ENCODE data around the gene ROPN1L.
"Not testable (repeated sequence)": the region's sequence is repeated elsewhere in the genome, so short reads cannot be mapped to it uniquely, and the experiment has no call there.

Gene ROPN1L

GRCh38 chr5:10505517-10506095 is 63.9 kb downstream of the ROPN1L start:
- no peak overlapping the region for H3K4me3 Mint-ChIP-seq
- ATAC-seq (replicated peaks; ENCODE audit: extremely low read depth, poor library complexity, severe bottlenecking) (peak; percentile 56), DNase-seq (ENCODE audit: low spot score in 2 of 2) (no peak)
- no peak overlapping the region for H3K27ac Mint-ChIP-seq (ENCODE audit: low read depth)
- H3K36me3 Mint-ChIP-seq (ENCODE audit: insufficient read depth), result peaks cover 1% of the 10 kb centered on the region
- peaks cover 20% of the 10 kb centered on the region for H3K27me3 Mint-ChIP-seq
- no peaks in the 10 kb centered on the region for H3K9me3 Mint-ChIP-seq
- no peaks in the 10 kb centered on the region for H3K4me1 Mint-ChIP-seq

GRCh38 chr5:10506535-10506934 is 64.9 kb downstream of the ROPN1L start:
- ATAC-seq (replicated peaks; ENCODE audit: extremely low read depth, poor library complexity, severe bottlenecking) (no peak), DNase-seq (ENCODE audit: low spot score in 2 of 2) (no peak)
- H3K9me3 Mint-ChIP-seq, result no peaks in the 10 kb centered on the region
- peaks cover 1% of the 10 kb centered on the region for H3K36me3 Mint-ChIP-seq (ENCODE audit: insufficient read depth)
- no peak overlapping the region for H3K4me3 Mint-ChIP-seq
- H3K4me1 Mint-ChIP-seq, result no peaks in the 10 kb centered on the region
- H3K27ac Mint-ChIP-seq (ENCODE audit: low read depth), result no peak overlapping the region
- H3K27me3 Mint-ChIP-seq, result peaks cover 21% of the 10 kb centered on the region

- peaks cover 32% of the 10 kb centered on the region for H3K27me3 Mint-ChIP-seq
- no peaks in the 10 kb centered on the region for H3K9me3 Mint-ChIP-seq
- no peaks in the 10 kb centered on the region for H3K4me1 Mint-ChIP-seq
- H3K36me3 Mint-ChIP-seq (ENCODE audit: insufficient read depth), result peaks cover 1% of the 10 kb centered on the region
- no peak overlapping the region for H3K4me3 Mint-ChIP-seq
- H3K27ac Mint-ChIP-seq (ENCODE audit: low read depth), result no peak overlapping the region
- DNase-seq (ENCODE audit: low spot score in 2 of 2) (no peak), ATAC-seq (replicated peaks; ENCODE audit: extremely low read depth, poor library complexity, severe bottlenecking) (no peak)
Measured at GRCh38 chr5:10507575-10508096, 66.0 kb downstream of the ROPN1L start.

GRCh38 chr5:10509575-10509974 is 67.9 kb downstream of the ROPN1L start:
- H3K4me3 Mint-ChIP-seq, result no peak overlapping the region
- no peaks in the 10 kb centered on the region for H3K4me1 Mint-ChIP-seq
- peaks cover 43% of the 10 kb centered on the region for H3K27me3 Mint-ChIP-seq
- no peaks in the 10 kb centered on the region for H3K9me3 Mint-ChIP-seq
- ATAC-seq (replicated peaks; ENCODE audit: extremely low read depth, poor library complexity, severe bottlenecking) (no peak), DNase-seq (ENCODE audit: low spot score in 2 of 2) (no peak)
- no peak overlapping the region for H3K27ac Mint-ChIP-seq (ENCODE audit: low read depth)
- H3K36me3 Mint-ChIP-seq (ENCODE audit: insufficient read depth), result peaks cover 1% of the 10 kb centered on the region

- Mint-ChIP-seq H3K27ac (ENCODE audit: low read depth) (no peak overlapping the region), H3K4me1 (no peaks in the 10 kb centered on the region), H3K27me3 (peaks cover 43% of the 10 kb centered on the region), H3K4me3 (no peak overlapping the region), H3K36me3 (ENCODE audit: insufficient read depth) (no peaks in the 10 kb centered on the region), H3K9me3 (no peaks in the 10 kb centered on the region)
- ATAC-seq (replicated peaks; ENCODE audit: extremely low read depth, poor library complexity, severe bottlenecking), result no peak
- no peak for DNase-seq (ENCODE audit: low spot score in 2 of 2)
Measured at GRCh38 chr5:10511741-10512640, 70.3 kb downstream of the ROPN1L start.

GRCh38 chr5:10513501-10514442 is 72.1 kb downstream of the ROPN1L start:
- H3K4me1 Mint-ChIP-seq, result no peaks in the 10 kb centered on the region
- no peak overlapping the region for H3K4me3 Mint-ChIP-seq
- no peak for ATAC-seq (replicated peaks; ENCODE audit: extremely low read depth, poor library complexity, severe bottlenecking)

GRCh38 chr5:10514572-10514971 is 72.9 kb downstream of the ROPN1L start:
- H3K36me3 Mint-ChIP-seq (ENCODE audit: insufficient read depth); H3K27ac Mint-ChIP-seq (ENCODE audit: low read depth); ATAC-seq (replicated peaks; ENCODE audit: extremely low read depth, poor library complexity, severe bottlenecking); DNase-seq (ENCODE audit: low spot score in 2 of 2); H3K4me3 Mint-ChIP-seq; H3K9me3 Mint-ChIP-seq; H3K4me1 Mint-ChIP-seq: not testable (repeated sequence)
- H3K27me3 Mint-ChIP-seq, result peaks cover 33% of the 10 kb centered on the region

More at GRCh38 chr5:10513501-10514442, 72.1 kb downstream of the ROPN1L start:
- H3K27me3 Mint-ChIP-seq, result peaks cover 41% of the 10 kb centered on the region
- no peaks in the 10 kb centered on the region for H3K9me3 Mint-ChIP-seq
- no peak overlapping the region for H3K27ac Mint-ChIP-seq (ENCODE audit: low read depth)
- DNase-seq (ENCODE audit: low spot score in 2 of 2), result no peak
- no peaks in the 10 kb centered on the region for H3K36me3 Mint-ChIP-seq (ENCODE audit: insufficient read depth)
